CD14-positive monocyte (primary cell): ENCODE results near the gene TTF1. TPM values are rescaled to one million over a fixed set of nuclear protein-coding genes. Genes with fewer than 3 reads are reported as not detected.

ENCODE experiments used
- DNase-seq, 3 donors: peaks; one replicate each; pipeline ENCODE4 v3.0.0-alpha.2; 2011 to 2022
- H2AFZ ChIP-seq: 2 replicates; pipeline ENCODE4 v1.6.0; 2012; ENCODE audit warnings: mild to moderate bottlenecking, low read depth, low read length, inconsistent platforms; ENCODE audit not compliant: insufficient read depth, poor library complexity, severe bottlenecking
- H3K27ac ChIP-seq, 2 donors: 1 replicate in 1 of 2; 2 replicates in 1 of 2; pipeline ENCODE4 v1.5.1; 2012 to 2013; ENCODE audit warnings: low read length in 2 of 2, control low read depth in 1 of 2, inconsistent platforms in 1 of 2, low read depth in 1 of 2, mild to moderate bottlenecking in 1 of 2
- H3K27me3 ChIP-seq, 2 donors: one replicate each; pipeline versions ENCODE4 v1.6.0 to v1.6.1; 2011 to 2013; ENCODE audit warnings: low read length in 2 of 2; ENCODE audit not compliant: control insufficient read depth in 2 of 2, insufficient read depth in 2 of 2
- H3K36me3 ChIP-seq, 2 donors: replicated peaks in 1 of 2; 1 replicate in 1 of 2; 2 replicates in 1 of 2; pipeline versions ENCODE4 v1.5.1 to v1.6.1; 2012 to 2013; ENCODE audit warnings: low read length in 2 of 2, control low read depth in 1 of 2, inconsistent platforms in 1 of 2, mild to moderate bottlenecking in 1 of 2; ENCODE audit not compliant: insufficient read depth in 2 of 2, control insufficient read depth in 1 of 2
- H3K4me1 ChIP-seq, 2 donors: 1 replicate in 1 of 2; 2 replicates in 1 of 2; pipeline versions ENCODE4 v1.5.1 to v1.6.1; 2012 to 2013; ENCODE audit warnings: low read length in 2 of 2, control low read depth in 1 of 2, inconsistent platforms in 1 of 2, mild to moderate bottlenecking in 1 of 2, moderate library complexity in 1 of 2; ENCODE audit not compliant: insufficient read depth in 2 of 2, control insufficient read depth in 1 of 2
- H3K4me2 ChIP-seq: replicated peaks from 2 replicates; pipeline ENCODE3; 2012; ENCODE audit warnings: low read length, moderate library complexity, mild to moderate bottlenecking; ENCODE audit not compliant: poor library complexity, severe bottlenecking; ENCODE audit errors: extremely low read depth
- H3K4me3 ChIP-seq, 3 experiments: fragments of 200-600 bp in 1 of 3; sonication (generic) in 1 of 3; replicated peaks in 1 of 3; 1 replicate in 2 of 3; 2 replicates in 1 of 3; pipeline ENCODE4 v1.5.1; 2011 to 2013; ENCODE audit warnings: low read length in 3 of 3, mild to moderate bottlenecking in 3 of 3, control low read depth in 2 of 3, low read depth in 2 of 3, inconsistent platforms in 1 of 3, moderate library complexity in 1 of 3
- H3K79me2 ChIP-seq: 2 replicates; pipeline ENCODE4 v1.6.0; 2012; ENCODE audit warnings: mild to moderate bottlenecking, control low read depth, inconsistent platforms, low read length, moderate library complexity; ENCODE audit not compliant: insufficient read depth
- H3K9ac ChIP-seq: 2 replicates; pipeline ENCODE4 v1.6.0; 2017; ENCODE audit warnings: low read length, mild to moderate bottlenecking; ENCODE audit not compliant: insufficient read depth, poor library complexity, severe bottlenecking
- H3K9me3 ChIP-seq, 2 donors: replicated peaks in 1 of 2; 1 replicate in 1 of 2; 2 replicates in 1 of 2; pipeline versions ENCODE4 v1.5.1 to v1.6.1; 2012 to 2013; ENCODE audit warnings: low read length in 2 of 2, control low read depth in 1 of 2; ENCODE audit not compliant: control insufficient read depth in 1 of 2, insufficient read depth in 1 of 2
- H4K20me1 ChIP-seq: 2 replicates; pipeline ENCODE4 v1.6.0; 2012; ENCODE audit warnings: mild to moderate bottlenecking, low read length, control low read depth, moderate library complexity; ENCODE audit not compliant: insufficient read depth
- H3K27ac Mint-ChIP-seq, 7 donors: one replicate each; pipeline ENCODE4 v1.8.0; 2020; ENCODE audit warnings: mild to moderate bottlenecking in 7 of 7, mixed read lengths in 7 of 7, moderate library complexity in 6 of 7, inconsistent platforms in 2 of 7
- H3K27me3 Mint-ChIP-seq, 3 donors: one replicate each; pipeline ENCODE4 v1.8.0; 2021 to 2022; ENCODE audit warnings: low read depth in 3 of 3, mild to moderate bottlenecking in 3 of 3, mixed read lengths in 3 of 3, moderate library complexity in 3 of 3, inconsistent platforms in 1 of 3
- H3K36me3 Mint-ChIP-seq, 2 donors: one replicate each; pipeline ENCODE4 v1.8.0; 2020; ENCODE audit warnings: mixed read lengths in 2 of 2, inconsistent platforms in 1 of 2, mild to moderate bottlenecking in 1 of 2
- H3K4me1 Mint-ChIP-seq: one replicate; pipeline ENCODE4 v1.8.0; 2020; ENCODE audit warnings: mild to moderate bottlenecking, mixed read lengths
- H3K4me3 Mint-ChIP-seq, 2 donors: one replicate each; pipeline ENCODE4 v1.8.0; 2020; ENCODE audit warnings: mild to moderate bottlenecking in 2 of 2, mixed read lengths in 2 of 2, moderate library complexity in 1 of 2
- H3K9me3 Mint-ChIP-seq, 7 donors: one replicate each; pipeline ENCODE4 v1.8.0; 2020 to 2022; ENCODE audit warnings: mixed read lengths in 7 of 7, mild to moderate bottlenecking in 6 of 7, moderate library complexity in 6 of 7, inconsistent platforms in 2 of 7
- WGBS: methylation state at CpG from one replicate; pipeline ENCODE4 v1.1.5; 2013; ENCODE audit warnings: missing lambda C conversion rate; ENCODE audit not compliant: insufficient coverage; 5-methylcytosine and 5-hydroxymethylcytosine counted together
- intact Hi-C, 2 donors: fragments of 100-400 bp; cut with micrococcal nuclease; formaldehyde crosslinking; loops; one replicate each; pipeline versions ENCODE4 v1.15.0 to v1.15.1; 2023
- polyA plus RNA-seq, 3 donors: library from polyadenylated mRNA; depleted of rRNA in 1 of 3; unstranded in 2 of 3; stranded (reverse) in 1 of 3; fragments of 300-500 nt in 2 of 3; fragments of >200 nt in 1 of 3; fragmentation: Illumina TruSeq in 2 of 3; gene quantifications; 1 replicate in 2 of 3; 2 replicates in 1 of 3; pipeline ENCODE4 v1.2.3, GENCODE V29; 2012 to 2021
- TF ChIP-seq, protein P1 (sequence below): fragments of 200-600 bp; IDR thresholded peaks from one replicate; pipeline ENCODE4 v1.8.0; 2022; ENCODE audit warnings: antibody characterized with exemption, mild to moderate bottlenecking

Gene TTF1
- polyA plus RNA-seq, 3 donors: 2.2 to 5.8 (median 4.1) TPM

DNA sequence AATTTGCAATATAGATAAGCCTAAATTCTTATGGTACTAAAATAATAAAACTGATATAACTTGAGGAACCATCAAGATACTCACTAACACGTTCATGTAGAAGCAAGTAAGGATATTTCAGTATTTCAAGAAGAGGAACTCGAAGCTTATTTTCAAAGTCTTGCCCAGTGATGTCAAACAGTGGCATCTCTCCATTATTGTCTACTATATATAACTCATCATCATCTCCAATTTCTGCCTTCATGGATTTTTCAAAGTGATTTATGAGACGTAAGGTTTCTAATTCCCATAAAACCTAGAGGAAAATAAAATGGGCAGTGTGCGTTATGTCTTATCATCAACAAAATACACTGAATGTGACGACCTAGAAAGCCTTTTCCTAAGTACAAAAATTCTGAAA is 60.5 kb downstream of the TTF1 start:
- Mint-ChIP-seq H3K27ac (no peak overlapping the region), H3K4me3 (no peak overlapping the region), H3K27me3 (no peaks in the 10 kb centered on the region), H3K9me3 (no peaks in the 10 kb centered on the region), H3K4me1 (peaks cover 13% of the 10 kb centered on the region), H3K36me3 (peaks cover 70 to 91% of the 10 kb centered on the region in 2 donors)
- Histone ChIP-seq H3K4me3 (no peak overlapping the region), H3K36me3 (peaks cover 88 to 92% of the 10 kb centered on the region in 2 donors), H2AFZ (no peak overlapping the region), H3K9ac (no peak overlapping the region), H3K27me3 (no peaks in the 10 kb centered on the region), H3K79me2 (peaks cover 87% of the 10 kb centered on the region), H3K27ac (peak overlapping the region in 1 of 2 donors; percentile 9), H3K4me1 (peaks cover 14 to 16% of the 10 kb centered on the region in 2 donors), H3K9me3 (no peaks in the 10 kb centered on the region), H4K20me1 (peaks cover 100% of the 10 kb centered on the region), H3K4me2 (no peak overlapping the region)
- intact Hi-C loops: no loop called here
- WGBS: no CpG with 5 or more reads among the region's 5 CpGs
- TF ChIP-seq, protein P1, sequence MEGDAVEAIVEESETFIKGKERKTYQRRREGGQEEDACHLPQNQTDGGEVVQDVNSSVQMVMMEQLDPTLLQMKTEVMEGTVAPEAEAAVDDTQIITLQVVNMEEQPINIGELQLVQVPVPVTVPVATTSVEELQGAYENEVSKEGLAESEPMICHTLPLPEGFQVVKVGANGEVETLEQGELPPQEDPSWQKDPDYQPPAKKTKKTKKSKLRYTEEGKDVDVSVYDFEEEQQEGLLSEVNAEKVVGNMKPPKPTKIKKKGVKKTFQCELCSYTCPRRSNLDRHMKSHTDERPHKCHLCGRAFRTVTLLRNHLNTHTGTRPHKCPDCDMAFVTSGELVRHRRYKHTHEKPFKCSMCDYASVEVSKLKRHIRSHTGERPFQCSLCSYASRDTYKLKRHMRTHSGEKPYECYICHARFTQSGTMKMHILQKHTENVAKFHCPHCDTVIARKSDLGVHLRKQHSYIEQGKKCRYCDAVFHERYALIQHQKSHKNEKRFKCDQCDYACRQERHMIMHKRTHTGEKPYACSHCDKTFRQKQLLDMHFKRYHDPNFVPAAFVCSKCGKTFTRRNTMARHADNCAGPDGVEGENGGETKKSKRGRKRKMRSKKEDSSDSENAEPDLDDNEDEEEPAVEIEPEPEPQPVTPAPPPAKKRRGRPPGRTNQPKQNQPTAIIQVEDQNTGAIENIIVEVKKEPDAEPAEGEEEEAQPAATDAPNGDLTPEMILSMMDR: no peak
- no peak for DNase-seq

DNA sequence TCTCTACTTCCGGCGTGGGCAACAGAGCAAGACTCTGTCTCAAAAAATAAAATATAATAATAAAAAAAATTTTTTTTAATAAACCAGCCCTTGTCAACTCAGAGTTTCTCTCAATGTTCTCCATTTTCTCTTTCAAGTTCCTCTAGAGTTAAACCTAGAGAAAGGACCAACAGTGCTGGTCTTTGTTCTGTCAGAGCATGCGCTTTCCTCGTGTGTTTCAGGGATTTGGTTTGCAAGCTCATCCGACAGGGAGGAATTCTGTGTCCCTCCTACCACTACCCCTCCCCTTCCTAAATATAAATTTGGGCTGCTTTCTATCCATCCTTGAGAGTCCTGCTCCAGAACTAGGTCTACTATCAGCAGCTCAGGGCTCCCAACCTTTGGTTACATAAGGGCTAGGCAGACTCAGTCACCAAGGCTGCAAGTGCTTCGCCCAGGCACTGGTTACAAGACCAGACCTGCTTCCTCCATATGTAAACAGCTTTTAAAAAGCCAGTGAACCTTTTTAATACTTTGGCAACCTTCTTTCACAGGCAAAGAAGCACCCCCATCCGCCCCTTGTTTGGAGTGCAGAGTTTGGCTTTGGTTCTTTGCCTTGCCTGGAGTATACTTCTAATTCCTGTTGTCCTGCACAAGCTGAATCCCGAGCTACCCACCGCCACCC is 65.3 kb downstream of the TTF1 start:
- Histone ChIP-seq H3K9me3 (no peaks in the 10 kb centered on the region), H3K4me2 (no peak overlapping the region), H3K9ac (no peak overlapping the region), H3K27me3 (no peaks in the 10 kb centered on the region), H3K27ac (no peak overlapping the region), H2AFZ (no peak overlapping the region), H3K4me1 (no peaks in the 10 kb centered on the region), H3K36me3 (peaks cover 97 to 99% of the 10 kb centered on the region in 2 donors), H3K4me3 (no peak overlapping the region), H3K79me2 (peaks cover 68% of the 10 kb centered on the region), H4K20me1 (peaks cover 100% of the 10 kb centered on the region)
- 92% methylated on average over 2 of the region's 9 CpGs for WGBS
- Mint-ChIP-seq H3K27me3 (no peaks in the 10 kb centered on the region), H3K9me3 (no peaks in the 10 kb centered on the region), H3K4me3 (no peak overlapping the region), H3K4me1 (no peaks in the 10 kb centered on the region), H3K36me3 (peaks cover 80 to 100% of the 10 kb centered on the region in 2 donors), H3K27ac (peak overlapping the region in 2 of 7 donors; percentile 48 to 84)
- intact Hi-C loops: loop anchor here in 1 of 2 donors (5.0 kb wide), 1 partner anchor 39 kb away; no protein-coding TSS in a partner anchor
- no peak for DNase-seq
- TF ChIP-seq, protein P1: no peak
